SU-DHL-6 (cell line): ENCODE data around the gene DYNLRB1.

Experiments used
- EZH2phosphoT487 ChIP-seq: fragments of 200-600 bp; sonication (generic), shearing (Covaris generic); conservative IDR thresholded peaks from 2 replicates; pipeline ENCODE4 v1.6.1; 2018; ENCODE audit warnings: mild to moderate bottlenecking, antibody characterized with exemption, low read length, moderate library complexity, mixed read lengths
- TF ChIP-seq, protein P1 (sequence below): fragments of 200-600 bp; sonication (generic); IDR thresholded peaks from one replicate; pipeline ENCODE4 v1.5.1; 2017; ENCODE audit warnings: antibody characterized with exemption, mild to moderate bottlenecking, low read length, moderate library complexity; ENCODE audit not compliant: insufficient read depth, poor library complexity, severe bottlenecking

GRCh38 chr20:34549929-34550305 lies 33.7 kb downstream of the DYNLRB1 start:
- TF ChIP-seq, protein P1, sequence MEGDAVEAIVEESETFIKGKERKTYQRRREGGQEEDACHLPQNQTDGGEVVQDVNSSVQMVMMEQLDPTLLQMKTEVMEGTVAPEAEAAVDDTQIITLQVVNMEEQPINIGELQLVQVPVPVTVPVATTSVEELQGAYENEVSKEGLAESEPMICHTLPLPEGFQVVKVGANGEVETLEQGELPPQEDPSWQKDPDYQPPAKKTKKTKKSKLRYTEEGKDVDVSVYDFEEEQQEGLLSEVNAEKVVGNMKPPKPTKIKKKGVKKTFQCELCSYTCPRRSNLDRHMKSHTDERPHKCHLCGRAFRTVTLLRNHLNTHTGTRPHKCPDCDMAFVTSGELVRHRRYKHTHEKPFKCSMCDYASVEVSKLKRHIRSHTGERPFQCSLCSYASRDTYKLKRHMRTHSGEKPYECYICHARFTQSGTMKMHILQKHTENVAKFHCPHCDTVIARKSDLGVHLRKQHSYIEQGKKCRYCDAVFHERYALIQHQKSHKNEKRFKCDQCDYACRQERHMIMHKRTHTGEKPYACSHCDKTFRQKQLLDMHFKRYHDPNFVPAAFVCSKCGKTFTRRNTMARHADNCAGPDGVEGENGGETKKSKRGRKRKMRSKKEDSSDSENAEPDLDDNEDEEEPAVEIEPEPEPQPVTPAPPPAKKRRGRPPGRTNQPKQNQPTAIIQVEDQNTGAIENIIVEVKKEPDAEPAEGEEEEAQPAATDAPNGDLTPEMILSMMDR, result no peak
- no peak for TF ChIP-seq EZH2phosphoT487
